WERI-Rb-1 (cell line): ENCODE measurements around the gene ZC3H14.

Source experiments
- DNase-seq: peaks from one replicate; pipeline ENCODE4 v3.0.0-alpha.2; 2020
- H3K27ac ChIP-seq: fragments of 250-450 bp; sonication (Bioruptor Pico); 2 replicates; pipeline ENCODE4 v1.5.1; 2020; ENCODE audit warnings: mild to moderate bottlenecking, moderate library complexity
- H3K27me3 ChIP-seq: fragments of 250-450 bp; sonication (Bioruptor Pico); 2 replicates; pipeline ENCODE4 v1.5.1; 2021; ENCODE audit warnings: mild to moderate bottlenecking, low read depth, moderate library complexity; ENCODE audit not compliant: insufficient read depth, severe bottlenecking
- H3K36me3 ChIP-seq: fragments of 250-450 bp; sonication (Bioruptor Pico); 2 replicates; pipeline ENCODE4 v1.5.1; 2020; ENCODE audit warnings: mild to moderate bottlenecking, moderate library complexity
- H3K4me3 ChIP-seq: 2 replicates; pipeline ENCODE4 v1.5.1; 2011; ENCODE audit warnings: low read depth, mild to moderate bottlenecking, control low read depth, low read length
- H3K9me3 ChIP-seq: fragments of 250-450 bp; sonication (Bioruptor Pico); 2 replicates; pipeline ENCODE4 v1.5.1; 2021; ENCODE audit warnings: mild to moderate bottlenecking, moderate library complexity; ENCODE audit not compliant: severe bottlenecking
- CTCF ChIP-seq: IDR thresholded peaks from 2 replicates; pipeline ENCODE4 v1.5.1; 2011; ENCODE audit warnings: low read depth, mild to moderate bottlenecking, control low read depth, inconsistent platforms, low read length

Gene ZC3H14

GRCh38 chr14:88565427-88565826, 2.6 kb downstream of the ZC3H14 start:
- TF ChIP-seq CTCF = no peak
- no peaks in the 10 kb centered on the region for H3K27me3 ChIP-seq
- H3K9me3 ChIP-seq = no peaks in the 10 kb centered on the region
- H3K36me3 ChIP-seq = peaks cover 59% of the 10 kb centered on the region
- H3K4me3 ChIP-seq = no peak overlapping the region
- DNase-seq = no peak
- H3K27ac ChIP-seq = no peak overlapping the region

- TF ChIP-seq CTCF = no peak
- no peak for DNase-seq
- no peak overlapping the region for H3K4me3 ChIP-seq
- H3K9me3 ChIP-seq = no peaks in the 10 kb centered on the region
- H3K27ac ChIP-seq = no peak overlapping the region
- peaks cover 84% of the 10 kb centered on the region for H3K36me3 ChIP-seq
- H3K27me3 ChIP-seq = no peaks in the 10 kb centered on the region
These were observed 5.4 kb downstream of the ZC3H14 start for GRCh38 chr14:88568196-88568595.

- TF ChIP-seq CTCF = no peak
- H3K27ac ChIP-seq = no peak overlapping the region
- H3K9me3 ChIP-seq = no peaks in the 10 kb centered on the region
- no peaks in the 10 kb centered on the region for H3K27me3 ChIP-seq
- peaks cover 98% of the 10 kb centered on the region for H3K36me3 ChIP-seq
- no peak for DNase-seq
- no peak overlapping the region for H3K4me3 ChIP-seq
These were observed 9.3 kb downstream of the ZC3H14 start for GRCh38 chr14:88572117-88572516.

GRCh38 chr14:88576222-88576621, 13.4 kb downstream of the ZC3H14 start:
- no peak for DNase-seq

GRCh38 chr14:88584451-88584850, 21.6 kb downstream of the ZC3H14 start:
- H3K36me3 ChIP-seq = peaks cover 84% of the 10 kb centered on the region
- no peaks in the 10 kb centered on the region for H3K27me3 ChIP-seq
- TF ChIP-seq CTCF = no peak
- no peak for DNase-seq
- no peaks in the 10 kb centered on the region for H3K9me3 ChIP-seq
- H3K27ac ChIP-seq = no peak overlapping the region
- no peak overlapping the region for H3K4me3 ChIP-seq

More at GRCh38 chr14:88576222-88576621, 13.4 kb downstream of the ZC3H14 start:
- Histone ChIP-seq H3K27ac (no peak overlapping the region), H3K9me3 (no peaks in the 10 kb centered on the region), H3K4me3 (no peak overlapping the region), H3K36me3 (peaks cover 100% of the 10 kb centered on the region), H3K27me3 (no peaks in the 10 kb centered on the region)
- no peak for TF ChIP-seq CTCF

- H3K27me3 ChIP-seq = no peaks in the 10 kb centered on the region
- DNase-seq = no peak
- H3K27ac ChIP-seq = no peak overlapping the region
- peaks cover 78% of the 10 kb centered on the region for H3K36me3 ChIP-seq
- H3K9me3 ChIP-seq = no peaks in the 10 kb centered on the region
- TF ChIP-seq CTCF = no peak
- no peak overlapping the region for H3K4me3 ChIP-seq
These were observed 25.2 kb downstream of the ZC3H14 start for GRCh38 chr14:88588081-88588480.
